ENCODE results near the gene BORCS8.
"Not testable (repeated sequence)": the region's sequence is repeated elsewhere in the genome, so short reads cannot be mapped to it uniquely, and the experiment has no call there.

GRCh38 chr19:19135713-19136112 lies 56.2 kb downstream of the BORCS8 start:
- TF ChIP-seq CTCF, POLR2A, POLR2AphosphoS5 (IDR thresholded peaks at IDR 0.05): not testable (repeated sequence)

All from prostate gland (tissue), 2 donors.